Esophagus squamous epithelium (tissue), 4 donors: Measurements from ENCODE around the gene ANK2.

ENCODE experiments used
- POLR2A ChIP-seq, 4 donors: fragments of 450-650 bp; IDR thresholded peaks; one replicate each; pipeline ENCODE4 v1.6.1; 2017; ENCODE audit warnings: antibody characterized with exemption in 4 of 4, mild to moderate bottlenecking in 4 of 4, moderate library complexity in 3 of 4
- TF ChIP-seq, protein P1 (sequence below), 6 experiments: fragments of 450-650 bp in 4 of 6; fragments of 200-600 bp in 2 of 6; sonication (generic) in 2 of 6; IDR thresholded peaks; one replicate each; pipeline ENCODE4 v1.5.1; 2016 to 2019; ENCODE audit warnings: antibody characterized with exemption in 6 of 6, mild to moderate bottlenecking in 4 of 6, moderate library complexity in 4 of 6

- TF ChIP-seq, protein P1, sequence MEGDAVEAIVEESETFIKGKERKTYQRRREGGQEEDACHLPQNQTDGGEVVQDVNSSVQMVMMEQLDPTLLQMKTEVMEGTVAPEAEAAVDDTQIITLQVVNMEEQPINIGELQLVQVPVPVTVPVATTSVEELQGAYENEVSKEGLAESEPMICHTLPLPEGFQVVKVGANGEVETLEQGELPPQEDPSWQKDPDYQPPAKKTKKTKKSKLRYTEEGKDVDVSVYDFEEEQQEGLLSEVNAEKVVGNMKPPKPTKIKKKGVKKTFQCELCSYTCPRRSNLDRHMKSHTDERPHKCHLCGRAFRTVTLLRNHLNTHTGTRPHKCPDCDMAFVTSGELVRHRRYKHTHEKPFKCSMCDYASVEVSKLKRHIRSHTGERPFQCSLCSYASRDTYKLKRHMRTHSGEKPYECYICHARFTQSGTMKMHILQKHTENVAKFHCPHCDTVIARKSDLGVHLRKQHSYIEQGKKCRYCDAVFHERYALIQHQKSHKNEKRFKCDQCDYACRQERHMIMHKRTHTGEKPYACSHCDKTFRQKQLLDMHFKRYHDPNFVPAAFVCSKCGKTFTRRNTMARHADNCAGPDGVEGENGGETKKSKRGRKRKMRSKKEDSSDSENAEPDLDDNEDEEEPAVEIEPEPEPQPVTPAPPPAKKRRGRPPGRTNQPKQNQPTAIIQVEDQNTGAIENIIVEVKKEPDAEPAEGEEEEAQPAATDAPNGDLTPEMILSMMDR (IDR thresholded peaks at IDR 0.05) = no peak
- TF ChIP-seq POLR2A (IDR thresholded peaks at IDR 0.05) = no peak
Observed at GRCh38 chr4:113147498-113148111, 98.2 kb downstream of the ANK2 start.
